Upper lobe of left lung (tissue), 4 donors: Measurements from ENCODE around the gene GNAZ.

ENCODE experiments used
- CTCF ChIP-seq, 6 experiments: fragments of 450-650 bp in 4 of 6; fragments of 200-600 bp in 2 of 6; sonication (generic) in 2 of 6; IDR thresholded peaks; one replicate each; pipeline ENCODE4 v1.5.1; 2016 to 2019; ENCODE audit warnings: antibody characterized with exemption in 6 of 6
- POLR2A ChIP-seq, 4 donors: fragments of 450-650 bp; IDR thresholded peaks; one replicate each; pipeline ENCODE4 v1.5.1; 2016 to 2017; ENCODE audit warnings: antibody characterized with exemption in 4 of 4, mild to moderate bottlenecking in 2 of 4
- POLR2AphosphoS5 ChIP-seq, 2 donors: sonication (generic); formaldehyde crosslinking; IDR thresholded peaks; one replicate each; pipeline ENCODE4 v1.5.1; 2017; ENCODE audit warnings: antibody characterized with exemption in 2 of 2

- TF ChIP-seq CTCF (IDR thresholded peaks at IDR 0.05) (no peak), POLR2AphosphoS5 (IDR thresholded peaks at IDR 0.05) (no peak), POLR2A (IDR thresholded peaks at IDR 0.05) (no peak)
These were observed 38.1 kb downstream of the GNAZ start for GRCh38 chr22:23108249-23109078.
